Retinal pigment epithelial cell (primary cell): ENCODE results near the gene AIF1.

Experiments
- DNase-seq: peaks from one replicate; pipeline ENCODE4 v3.0.0-alpha.2; 2010; ENCODE audit warnings: low read depth
- H3K4me3 ChIP-seq: 2 replicates; pipeline ENCODE4 v1.5.1; 2011; ENCODE audit warnings: mild to moderate bottlenecking, low read length, control low read depth, moderate library complexity
- TF ChIP-seq, protein P1 (sequence below): conservative IDR thresholded peaks from 2 replicates; pipeline ENCODE4 v1.5.1; 2011; ENCODE audit warnings: low read depth, low read length, control low read depth, inconsistent platforms

AIF1 gene

DNA sequence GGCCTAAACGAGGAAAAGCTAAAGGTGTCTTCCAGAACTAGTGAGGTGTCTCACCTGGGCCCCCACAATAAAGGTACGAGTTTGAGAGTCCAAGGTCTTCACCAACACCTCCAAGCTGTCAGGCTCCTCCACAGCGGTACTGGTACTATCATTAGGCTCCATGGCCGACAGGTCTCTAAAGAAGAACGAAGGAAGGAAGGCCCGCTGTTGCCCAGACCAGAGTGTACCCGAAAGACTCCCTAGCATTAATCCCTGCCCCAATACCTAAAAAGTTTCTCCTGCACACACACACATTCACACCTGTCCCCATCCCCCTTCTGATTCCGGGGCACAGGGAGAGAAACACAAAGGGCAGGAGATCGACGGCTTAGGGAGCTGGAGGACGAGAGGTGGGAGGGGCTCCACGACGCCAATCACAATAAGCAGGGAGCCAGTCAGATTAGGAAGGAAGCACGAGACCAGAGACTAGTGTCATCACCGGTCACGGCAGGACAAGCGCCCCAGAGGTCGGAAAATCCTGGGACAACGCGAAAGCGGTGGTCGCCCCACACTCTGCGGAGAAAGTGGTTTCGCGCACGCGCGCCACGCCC lies 36.7 kb downstream of the AIF1 start:
- peak overlapping the region; percentile 86 for H3K4me3 ChIP-seq
- TF ChIP-seq, protein P1, sequence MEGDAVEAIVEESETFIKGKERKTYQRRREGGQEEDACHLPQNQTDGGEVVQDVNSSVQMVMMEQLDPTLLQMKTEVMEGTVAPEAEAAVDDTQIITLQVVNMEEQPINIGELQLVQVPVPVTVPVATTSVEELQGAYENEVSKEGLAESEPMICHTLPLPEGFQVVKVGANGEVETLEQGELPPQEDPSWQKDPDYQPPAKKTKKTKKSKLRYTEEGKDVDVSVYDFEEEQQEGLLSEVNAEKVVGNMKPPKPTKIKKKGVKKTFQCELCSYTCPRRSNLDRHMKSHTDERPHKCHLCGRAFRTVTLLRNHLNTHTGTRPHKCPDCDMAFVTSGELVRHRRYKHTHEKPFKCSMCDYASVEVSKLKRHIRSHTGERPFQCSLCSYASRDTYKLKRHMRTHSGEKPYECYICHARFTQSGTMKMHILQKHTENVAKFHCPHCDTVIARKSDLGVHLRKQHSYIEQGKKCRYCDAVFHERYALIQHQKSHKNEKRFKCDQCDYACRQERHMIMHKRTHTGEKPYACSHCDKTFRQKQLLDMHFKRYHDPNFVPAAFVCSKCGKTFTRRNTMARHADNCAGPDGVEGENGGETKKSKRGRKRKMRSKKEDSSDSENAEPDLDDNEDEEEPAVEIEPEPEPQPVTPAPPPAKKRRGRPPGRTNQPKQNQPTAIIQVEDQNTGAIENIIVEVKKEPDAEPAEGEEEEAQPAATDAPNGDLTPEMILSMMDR, result no peak
- peak; percentile 46 for DNase-seq

DNA sequence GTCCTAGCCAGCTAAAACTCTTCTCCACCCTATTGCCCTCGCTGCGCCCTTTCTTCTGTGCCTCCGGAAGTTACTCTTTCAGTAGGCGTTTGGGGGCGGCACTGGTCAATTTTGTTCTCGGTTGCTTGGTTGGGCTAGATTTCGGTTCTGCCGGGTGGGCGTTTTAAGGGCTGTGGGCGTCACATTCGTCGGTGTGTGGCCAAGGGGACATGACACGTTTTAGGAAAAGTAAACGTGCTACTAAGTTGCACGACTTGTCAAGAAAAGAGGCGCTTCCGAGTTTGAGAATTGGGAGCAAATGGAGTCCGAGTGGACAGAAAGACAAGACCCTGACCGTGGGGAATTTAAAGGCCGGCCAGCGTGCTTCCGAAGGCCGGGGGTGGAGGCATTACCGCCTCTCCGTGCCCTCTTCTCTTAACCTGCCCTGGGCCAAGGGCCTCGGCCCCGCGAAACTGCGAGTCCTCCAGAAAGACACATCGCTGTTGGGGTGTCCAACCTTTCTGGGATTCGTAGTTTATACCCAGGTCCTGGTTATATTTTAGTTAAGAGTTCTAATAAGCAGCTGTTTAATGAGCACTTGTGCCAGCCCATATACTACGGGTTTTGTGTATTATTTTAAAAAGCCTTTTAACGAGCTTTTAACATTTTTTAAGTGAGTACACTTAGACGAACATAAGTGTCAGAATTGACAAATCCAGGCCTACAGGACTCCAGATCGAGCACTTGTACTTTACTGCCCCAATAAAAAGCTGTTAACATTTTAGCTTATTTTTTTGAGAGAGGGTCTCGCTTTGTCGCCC lies 38.1 kb downstream of the AIF1 start:
- no peak for DNase-seq
- TF ChIP-seq, protein P1, result no peak
- H3K4me3 ChIP-seq, result peak overlapping the region; percentile 86

DNA sequence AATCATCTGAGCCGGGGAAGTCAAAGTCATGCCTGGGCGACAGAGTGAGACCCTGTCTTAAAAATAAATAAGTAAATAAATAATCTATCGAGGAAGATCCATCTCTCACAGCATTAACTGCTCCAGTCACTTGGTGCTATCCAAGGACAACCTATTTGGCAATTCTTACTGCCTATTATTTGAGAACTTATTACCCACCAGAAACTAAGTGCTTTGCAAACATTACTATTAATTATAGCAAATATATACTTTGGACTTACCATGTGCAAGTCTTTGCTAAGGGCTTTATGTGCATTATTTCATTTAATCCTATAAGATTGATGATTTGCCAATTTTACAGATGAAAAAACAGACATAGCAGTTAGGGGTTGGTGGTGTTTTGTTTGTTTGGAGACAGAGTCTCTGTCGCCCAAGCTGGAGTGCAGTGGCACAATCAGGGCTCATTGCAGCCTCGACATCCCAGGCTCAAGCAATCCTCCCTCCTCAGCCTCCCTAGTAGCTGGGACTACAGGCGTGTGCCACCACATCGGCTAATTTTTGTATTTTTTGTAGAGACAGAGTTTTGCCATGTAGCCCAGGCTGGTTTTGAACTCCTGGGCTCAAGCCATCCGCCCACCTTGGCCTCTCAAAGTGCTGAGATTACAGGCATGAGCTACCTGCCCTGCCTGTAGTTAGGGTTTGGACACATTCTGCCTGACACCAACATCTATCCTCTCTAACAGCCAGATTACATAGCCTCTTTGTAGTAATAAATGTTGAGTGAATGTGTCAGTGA lies 39.7 kb downstream of the AIF1 start:
- H3K4me3 ChIP-seq, result no peak overlapping the region
- no peak for DNase-seq
- TF ChIP-seq, protein P1, result no peak

DNA sequence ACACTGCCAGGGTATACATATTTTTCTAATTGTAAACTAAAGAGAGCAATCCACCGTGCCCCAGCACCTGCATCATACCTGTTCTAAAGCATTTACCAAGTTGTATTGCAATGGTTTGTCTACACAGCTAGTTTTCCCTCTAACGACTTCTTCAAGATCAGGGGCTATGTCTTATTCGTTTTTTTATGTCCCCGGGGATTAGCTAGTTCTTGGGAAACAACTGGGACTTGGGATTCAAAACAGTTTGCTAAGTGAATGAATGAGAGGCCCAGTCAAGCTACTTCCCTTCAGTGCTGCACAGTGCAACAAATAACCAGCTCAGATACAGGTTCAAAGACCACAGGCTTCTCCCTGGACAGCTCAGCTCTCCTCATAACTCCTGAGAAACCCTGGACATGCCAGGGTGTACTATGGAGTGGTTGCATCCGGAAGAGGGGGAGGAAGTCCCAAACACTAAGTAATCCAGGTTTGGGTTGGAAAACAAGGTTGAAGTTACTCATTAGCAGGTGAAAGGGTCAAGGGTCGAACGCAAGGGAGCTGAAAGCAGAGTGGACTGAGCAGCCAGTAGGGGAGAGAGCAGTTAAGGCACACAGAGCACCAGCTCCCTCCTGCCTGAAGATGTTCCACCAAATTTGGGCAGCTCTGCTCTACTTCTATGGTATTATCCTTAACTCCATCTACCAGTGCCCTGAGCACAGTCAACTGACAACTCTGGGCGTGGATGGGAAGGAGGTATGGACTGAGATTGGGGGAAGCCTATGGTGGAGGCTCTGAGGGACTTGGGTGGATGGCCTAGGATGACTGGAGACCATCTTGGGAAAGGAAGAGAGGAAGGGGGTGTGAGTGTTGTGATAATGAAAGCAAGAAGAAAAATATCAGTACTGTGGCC lies 40.6 kb downstream of the AIF1 start, which contains the start of gene APOM:
TSS of gene APOM (plus strand) at position 546 of the 889 bp plus-strand sequence. CDS start at position 619, 73 bp downstream.
- H3K4me3 ChIP-seq, result no peak within 1 kb of the TSS
- no peak for DNase-seq
- TF ChIP-seq, protein P1, result no peak

DNA sequence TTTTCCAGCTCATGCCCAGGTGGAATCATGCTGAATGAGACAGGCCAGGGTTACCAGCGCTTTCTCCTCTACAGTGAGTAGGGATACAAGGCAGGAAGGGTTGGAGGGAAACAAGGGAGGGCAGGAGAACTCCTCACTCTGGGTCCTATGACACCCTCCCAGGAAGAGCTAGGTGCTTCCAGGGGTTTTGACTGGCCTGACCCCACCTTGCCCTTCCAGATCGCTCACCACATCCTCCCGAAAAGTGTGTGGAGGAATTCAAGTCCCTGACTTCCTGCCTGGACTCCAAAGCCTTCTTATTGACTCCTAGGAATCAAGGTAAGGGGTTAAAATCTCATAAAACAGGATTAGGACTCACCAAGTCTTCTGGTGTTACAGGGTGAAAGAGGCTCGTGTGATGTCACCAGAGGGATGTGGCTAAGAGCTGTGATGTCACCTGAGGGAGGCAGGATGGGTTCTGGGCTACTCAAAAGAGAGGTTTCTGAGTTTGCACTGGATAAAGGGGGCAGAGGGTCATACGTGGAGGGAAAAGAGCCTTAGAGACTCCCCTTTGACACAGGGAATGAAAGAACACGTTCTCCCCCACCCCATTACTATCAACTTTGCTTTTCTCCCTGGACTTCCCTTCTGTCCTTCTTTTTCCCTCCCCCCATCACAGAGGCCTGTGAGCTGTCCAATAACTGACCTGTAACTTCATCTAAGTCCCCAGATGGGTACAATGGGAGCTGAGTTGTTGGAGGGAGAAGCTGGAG lies 42.5 kb downstream of the AIF1 start:
- H3K4me3 ChIP-seq, result no peak overlapping the region
- no peak for DNase-seq
- TF ChIP-seq, protein P1, result no peak

DNA sequence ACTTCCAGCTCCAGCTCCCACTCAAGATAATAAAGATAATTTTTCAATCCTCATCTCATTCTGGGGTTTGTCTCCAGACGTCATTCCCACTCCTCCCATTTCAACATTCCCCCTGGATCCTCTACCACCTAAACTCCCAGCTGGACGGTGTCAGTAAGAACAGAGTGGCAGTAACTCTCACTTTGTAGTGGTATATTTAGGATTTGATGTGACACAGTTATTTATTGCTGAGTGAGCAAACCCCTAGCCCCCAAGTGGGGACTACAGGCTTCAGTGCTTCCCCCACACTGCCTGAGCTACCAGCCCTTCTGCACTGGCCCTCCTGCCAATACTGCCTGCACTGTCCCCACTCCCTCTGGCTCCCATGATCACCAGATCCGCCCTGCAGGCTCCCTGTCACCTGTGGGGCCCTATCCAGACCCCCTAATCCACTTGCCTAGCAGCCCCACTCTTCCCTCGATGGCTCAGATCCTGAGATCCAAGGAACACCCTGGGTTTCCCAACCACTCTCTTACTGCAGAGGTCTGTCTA lies 43.2 kb downstream of the AIF1 start:
- no peak overlapping the region for H3K4me3 ChIP-seq
- TF ChIP-seq, protein P1, result no peak
- DNase-seq, result no peak
